ENCODE results near the gene TMEM237. TPM values are rescaled to one million over a fixed set of nuclear protein-coding genes. Genes with fewer than 3 reads are reported as not detected.

TMEM237 gene, protein sequence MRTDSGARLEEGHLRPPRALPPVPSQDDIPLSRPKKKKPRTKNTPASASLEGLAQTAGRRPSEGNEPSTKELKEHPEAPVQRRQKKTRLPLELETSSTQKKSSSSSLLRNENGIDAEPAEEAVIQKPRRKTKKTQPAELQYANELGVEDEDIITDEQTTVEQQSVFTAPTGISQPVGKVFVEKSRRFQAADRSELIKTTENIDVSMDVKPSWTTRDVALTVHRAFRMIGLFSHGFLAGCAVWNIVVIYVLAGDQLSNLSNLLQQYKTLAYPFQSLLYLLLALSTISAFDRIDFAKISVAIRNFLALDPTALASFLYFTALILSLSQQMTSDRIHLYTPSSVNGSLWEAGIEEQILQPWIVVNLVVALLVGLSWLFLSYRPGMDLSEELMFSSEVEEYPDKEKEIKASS
- 21.8 and 62.8 TPM in 2 replicates for total RNA-seq (ENCODE audit: low replicate concordance)

DNA sequence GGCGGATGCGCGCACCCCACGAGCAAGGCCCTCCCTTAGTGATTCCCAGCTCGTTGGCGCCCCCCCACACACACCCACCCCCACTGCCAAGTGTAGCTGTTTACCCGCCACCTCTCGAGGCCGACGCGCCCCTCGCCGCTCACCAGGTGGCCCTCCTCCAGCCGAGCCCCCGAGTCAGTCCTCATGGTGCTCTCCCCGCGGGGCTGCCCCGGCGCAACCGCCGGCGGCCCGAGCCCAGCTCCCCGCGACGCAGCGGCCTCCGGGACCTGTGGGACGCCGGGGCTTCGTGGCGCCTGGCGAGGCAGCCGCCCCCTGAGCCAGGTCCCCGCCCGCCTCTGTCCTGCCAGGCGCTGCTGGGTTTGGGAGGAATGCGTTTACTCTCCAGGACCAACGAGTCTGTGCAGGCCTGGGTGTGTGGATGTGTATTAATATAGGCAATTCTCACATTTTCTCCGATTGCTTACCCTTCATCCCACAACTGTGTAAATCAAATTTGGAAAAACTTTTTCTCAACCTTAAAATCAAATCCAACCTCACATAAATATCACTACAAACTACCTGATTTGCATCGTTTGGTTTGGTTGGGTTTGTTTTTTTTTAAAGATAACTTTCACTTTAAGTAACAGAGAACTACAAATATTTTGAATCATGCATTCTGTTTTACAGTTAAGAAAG lies at the start of gene TMEM237:
Gene TMEM237, minus strand, starts transcription at position 288 of the 675 bp plus-strand sequence. Its CDS starts 103 bp downstream, at position 185.
- peak within 1 kb of the TSS; percentile 94 for H3K4me3 ChIP-seq (ENCODE audit: low read depth, low read length)
- TF ChIP-seq CTCF (IDR thresholded peaks at IDR 0.05; ENCODE audit: insufficient read depth, low read length), result no peak
- peak; percentile 43 for DNase-seq (ENCODE audit: low read depth)

DNA sequence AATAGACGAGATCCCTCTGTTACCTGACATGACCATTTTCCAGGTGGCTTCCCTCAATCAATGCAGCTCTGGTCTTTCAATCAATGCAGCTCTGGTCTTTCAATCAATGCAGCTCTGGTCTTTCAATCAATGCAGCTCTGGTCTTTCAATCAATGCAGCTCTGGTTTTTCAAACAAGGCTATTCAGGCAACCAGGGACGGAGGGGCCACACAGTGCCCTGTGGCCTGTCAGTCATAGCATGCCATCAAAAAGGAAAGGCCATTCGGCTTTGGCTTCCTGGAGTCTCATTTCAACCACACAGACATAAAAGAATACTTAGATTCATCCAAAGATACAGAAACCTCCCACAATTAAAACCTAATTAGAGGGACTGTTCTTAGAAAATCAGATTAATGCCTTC lies 41.9 kb upstream of the TMEM237 start:
- no peak for TF ChIP-seq CTCF (IDR thresholded peaks at IDR 0.05; ENCODE audit: insufficient read depth, low read length)
- DNase-seq (ENCODE audit: low read depth), result no peak
- H3K4me3 ChIP-seq (ENCODE audit: low read depth, low read length), result no peak overlapping the region

- no peak for DNase-seq (ENCODE audit: low read depth)
- no peak overlapping the region for H3K4me3 ChIP-seq (ENCODE audit: low read depth, low read length)
- TF ChIP-seq CTCF (IDR thresholded peaks at IDR 0.05; ENCODE audit: insufficient read depth, low read length), result peak; percentile 25
Measured at GRCh38 chr2:201680743-201681142, 37.4 kb upstream of the TMEM237 start.

- no peak for TF ChIP-seq CTCF (IDR thresholded peaks at IDR 0.05; ENCODE audit: insufficient read depth, low read length)
- H3K4me3 ChIP-seq (ENCODE audit: low read depth, low read length), result no peak overlapping the region
- no peak for DNase-seq (ENCODE audit: low read depth)
Measured at GRCh38 chr2:201678401-201678800, 35.1 kb upstream of the TMEM237 start.

DNA sequence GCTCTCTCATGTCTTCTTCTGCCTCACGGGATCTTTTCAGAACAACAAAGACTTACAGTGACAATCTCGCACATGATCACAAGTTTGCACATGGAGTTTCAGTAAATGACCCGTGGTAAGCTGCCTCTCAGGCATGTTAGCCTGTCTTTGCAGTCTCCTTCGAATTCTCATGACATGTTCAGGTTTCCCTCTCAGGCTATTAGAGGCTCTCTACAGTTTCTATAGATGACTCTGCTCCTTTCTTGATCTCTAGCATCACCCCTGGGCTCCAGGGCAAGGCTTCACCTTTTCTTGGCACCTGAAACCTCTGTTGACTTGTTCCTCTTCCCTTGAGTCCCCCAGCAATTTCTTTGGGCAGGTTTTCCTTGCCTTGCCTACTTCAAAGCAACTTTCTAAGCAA lies 32.2 kb upstream of the TMEM237 start:
- no peak for DNase-seq (ENCODE audit: low read depth)
- no peak for TF ChIP-seq CTCF (IDR thresholded peaks at IDR 0.05; ENCODE audit: insufficient read depth, low read length)
- no peak overlapping the region for H3K4me3 ChIP-seq (ENCODE audit: low read depth, low read length)

GRCh38 chr2:201674794-201675193 lies 31.5 kb upstream of the TMEM237 start:
- TF ChIP-seq CTCF (IDR thresholded peaks at IDR 0.05; ENCODE audit: insufficient read depth, low read length), result no peak
- no peak for DNase-seq (ENCODE audit: low read depth)
- H3K4me3 ChIP-seq (ENCODE audit: low read depth, low read length), result no peak overlapping the region

All from fibroblast of the aortic adventitia (primary cell).